Right lung (tissue), 5 donors: ENCODE measurements around the gene PLB1. TPM values are rescaled to one million over a fixed set of nuclear protein-coding genes. Genes with fewer than 3 reads are reported as not detected.
A peak's percentile ranks its signal among the peaks of the same experiment; 100 is the strongest.

Experiments
- DNase-seq, 2 donors: peaks; one replicate each; pipeline ENCODE4 v3.0.0-alpha.2; 2013
- polyA plus RNA-seq, 5 donors: library from polyadenylated mRNA; unstranded; fragments of 120-200 nt; gene quantifications; one replicate each; pipeline versions ENCODE4 v1.2.1 to v1.2.3, GENCODE V29; 2013; ENCODE audit warnings: inconsistent platforms in 1 of 5, low replicate concordance in 1 of 5; ENCODE audit not compliant: insufficient read length in 5 of 5, insufficient read depth in 1 of 5

PLB1 gene
- polyA plus RNA-seq, 5 donors = 1.2 to 2.1 (median 1.7) TPM

- DNase-seq = no peak
Measured at GRCh38 chr2:28565033-28565432, 69.2 kb downstream of the PLB1 start.

GRCh38 chr2:28565720-28566295 is 69.9 kb downstream of the PLB1 start:
- DNase-seq = no peak

GRCh38 chr2:28566521-28567041 is 70.7 kb downstream of the PLB1 start:
- DNase-seq = peak; percentile 79 to 87

- DNase-seq = peak in 1 of 2 donors; percentile 25
Measured at GRCh38 chr2:28567061-28567471, 71.2 kb downstream of the PLB1 start.

GRCh38 chr2:28568036-28568435 is 72.2 kb downstream of the PLB1 start:
- no peak for DNase-seq

GRCh38 chr2:28568533-28568932 is 72.7 kb downstream of the PLB1 start:
- no peak for DNase-seq

GRCh38 chr2:28570431-28570830 is 74.6 kb downstream of the PLB1 start:
- no peak for DNase-seq

GRCh38 chr2:28576714-28577113 is 80.9 kb downstream of the PLB1 start:
- DNase-seq = no peak

- no peak for DNase-seq
Measured at GRCh38 chr2:28577791-28578680, 82.2 kb downstream of the PLB1 start.

- DNase-seq = no peak
Measured at GRCh38 chr2:28578774-28579173, 82.9 kb downstream of the PLB1 start.

- DNase-seq = no peak
Measured at GRCh38 chr2:28579606-28580005, 83.7 kb downstream of the PLB1 start.

GRCh38 chr2:28580078-28580477 is 84.2 kb downstream of the PLB1 start:
- DNase-seq = no peak

GRCh38 chr2:28581312-28581711 is 85.5 kb downstream of the PLB1 start:
- DNase-seq = no peak

- no peak for DNase-seq
Measured at GRCh38 chr2:28582152-28582551, 86.3 kb downstream of the PLB1 start.

GRCh38 chr2:28582595-28582994 is 86.7 kb downstream of the PLB1 start:
- DNase-seq = no peak

- DNase-seq = no peak
Measured at GRCh38 chr2:28583899-28584553, 88.2 kb downstream of the PLB1 start.

GRCh38 chr2:28586867-28587266 is 91.0 kb downstream of the PLB1 start:
- no peak for DNase-seq

GRCh38 chr2:28587526-28588291 is 91.8 kb downstream of the PLB1 start:
- DNase-seq = no peak

GRCh38 chr2:28588292-28588670 is 92.4 kb downstream of the PLB1 start:
- no peak for DNase-seq

GRCh38 chr2:28589746-28590463 is 94.0 kb downstream of the PLB1 start:
- no peak for DNase-seq
